ENCODE measurements around the gene OCA2. TPM values are rescaled to one million over a fixed set of nuclear protein-coding genes. Genes with fewer than 3 reads are reported as not detected.

OCA2 gene
- total RNA-seq, 1 donor from 2014 or later: 1.2 TPM

DNA sequence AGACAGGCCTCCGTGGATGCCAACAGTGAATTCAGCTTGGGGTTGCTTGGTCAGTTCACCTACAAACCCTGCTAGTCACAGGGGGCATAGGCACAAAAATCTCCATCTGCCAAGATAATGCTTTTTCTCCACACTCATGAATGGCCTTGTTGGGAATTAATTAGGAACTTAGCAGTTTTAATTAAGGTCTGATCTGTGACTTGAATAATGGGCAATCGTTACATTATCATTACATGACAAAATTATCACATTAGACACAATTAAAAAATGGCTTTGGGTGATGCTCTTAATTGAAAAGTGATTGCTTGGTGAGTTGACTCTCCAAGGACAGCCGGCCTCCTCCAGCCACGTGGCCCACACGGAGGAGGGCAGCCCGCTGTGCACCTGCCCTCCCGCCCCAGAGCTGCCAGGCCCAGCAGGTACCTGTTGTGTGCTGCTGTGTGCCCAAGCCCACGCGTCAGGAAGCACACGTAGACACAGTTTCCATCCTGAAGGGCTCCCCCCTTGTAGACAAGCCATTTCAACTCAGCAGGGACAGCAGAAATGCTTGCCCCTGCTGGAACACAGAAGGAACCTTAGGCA lies 274.2 kb downstream of the OCA2 start:
- H3K27me3 Mint-ChIP-seq (ENCODE audit: unreplicated experiment): no peaks in the 10 kb centered on the region
- DNase-seq (ENCODE audit: extremely low spot score, unreplicated experiment): no peak
- no peak overlapping the region for H3K4me3 Mint-ChIP-seq (ENCODE audit: unreplicated experiment)
- no peaks in the 10 kb centered on the region for H3K9me3 Mint-ChIP-seq (ENCODE audit: unreplicated experiment)
- peaks cover 21% of the 10 kb centered on the region for H3K4me1 Mint-ChIP-seq (ENCODE audit: unreplicated experiment)
- no peak overlapping the region for H3K27ac Mint-ChIP-seq (ENCODE audit: unreplicated experiment)
- H3K36me3 Mint-ChIP-seq (ENCODE audit: unreplicated experiment): no peaks in the 10 kb centered on the region
- TF ChIP-seq CTCF (IDR thresholded peaks at IDR 0.05): no peak

DNA sequence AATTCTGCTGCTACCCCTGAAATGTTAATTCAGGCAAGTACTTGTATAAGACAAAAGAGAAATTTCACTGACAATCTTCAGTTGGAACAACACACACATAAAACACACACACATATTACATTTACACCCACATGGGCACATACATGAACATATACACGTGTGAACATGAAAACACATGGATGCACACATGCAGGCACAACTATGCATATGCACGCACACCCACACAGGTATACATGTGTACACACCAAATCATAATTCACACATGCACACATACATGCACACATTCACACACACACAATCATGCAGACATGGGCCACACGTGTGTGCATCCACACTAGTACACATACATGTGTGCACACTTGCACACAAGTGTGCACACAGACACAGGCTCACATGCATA lies 277.8 kb downstream of the OCA2 start:
- Mint-ChIP-seq H3K9me3 (ENCODE audit: unreplicated experiment) (peaks cover 15% of the 10 kb centered on the region), H3K4me3 (ENCODE audit: unreplicated experiment) (no peak overlapping the region)

DNA sequence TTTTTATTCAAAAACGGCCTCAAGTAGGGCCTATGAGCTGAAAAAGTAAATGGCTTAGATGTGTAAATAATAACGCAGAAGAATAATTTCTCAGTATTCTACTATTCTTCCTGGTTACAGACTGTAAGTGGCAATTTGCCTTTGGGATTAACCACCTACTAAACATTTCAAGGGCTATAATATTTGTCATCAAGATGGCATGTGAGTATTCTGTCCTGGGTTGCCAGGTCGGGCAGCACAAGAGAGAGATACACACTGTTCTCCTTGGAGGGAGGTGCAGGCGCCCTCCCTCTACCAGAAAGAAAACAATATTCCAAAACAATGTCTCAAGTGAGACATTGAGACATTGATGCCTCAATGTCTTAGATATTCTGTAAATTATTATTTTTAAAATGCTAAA lies 278.4 kb downstream of the OCA2 start:
- H3K4me1 Mint-ChIP-seq (ENCODE audit: unreplicated experiment): peaks cover 10% of the 10 kb centered on the region
- DNase-seq (ENCODE audit: extremely low spot score, unreplicated experiment): no peak
- TF ChIP-seq CTCF (IDR thresholded peaks at IDR 0.05): no peak

More for the DNA sequence above, 277.8 kb downstream of the OCA2 start:
- Mint-ChIP-seq H3K27me3 (ENCODE audit: unreplicated experiment) (no peaks in the 10 kb centered on the region), H3K27ac (ENCODE audit: unreplicated experiment) (no peak overlapping the region), H3K36me3 (ENCODE audit: unreplicated experiment) (no peaks in the 10 kb centered on the region), H3K4me1 (ENCODE audit: unreplicated experiment) (peaks cover 10% of the 10 kb centered on the region)
- DNase-seq (ENCODE audit: extremely low spot score, unreplicated experiment): no peak
- TF ChIP-seq CTCF (IDR thresholded peaks at IDR 0.05): no peak

DNA sequence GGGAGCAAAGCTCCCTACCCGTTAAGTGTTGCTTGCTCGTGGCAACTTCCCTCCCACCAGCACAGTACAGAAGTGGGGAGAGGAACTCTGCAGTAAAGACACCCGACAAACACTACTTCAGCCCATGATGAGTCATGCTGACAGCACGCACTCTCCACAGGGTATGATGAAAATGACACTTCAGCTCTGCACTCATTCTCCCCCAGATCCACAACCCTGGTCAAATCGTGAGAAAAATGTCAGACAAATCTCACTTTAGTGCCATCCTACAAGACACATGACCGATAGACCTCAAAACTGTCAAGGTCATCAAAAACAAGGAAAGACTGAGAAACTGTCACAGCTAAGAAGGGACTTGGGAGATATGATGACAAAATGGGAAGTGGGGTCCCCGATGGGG lies 278.9 kb downstream of the OCA2 start:
- no peak overlapping the region for H3K27ac Mint-ChIP-seq (ENCODE audit: unreplicated experiment)
- TF ChIP-seq CTCF (IDR thresholded peaks at IDR 0.05): no peak
- peaks cover 16% of the 10 kb centered on the region for H3K9me3 Mint-ChIP-seq (ENCODE audit: unreplicated experiment)
- H3K4me3 Mint-ChIP-seq (ENCODE audit: unreplicated experiment): no peak overlapping the region
- H3K27me3 Mint-ChIP-seq (ENCODE audit: unreplicated experiment): no peaks in the 10 kb centered on the region
- DNase-seq (ENCODE audit: extremely low spot score, unreplicated experiment): no peak
- H3K4me1 Mint-ChIP-seq (ENCODE audit: unreplicated experiment): peaks cover 10% of the 10 kb centered on the region
- no peaks in the 10 kb centered on the region for H3K36me3 Mint-ChIP-seq (ENCODE audit: unreplicated experiment)

More for the DNA sequence above, 278.4 kb downstream of the OCA2 start:
- Mint-ChIP-seq H3K27ac (ENCODE audit: unreplicated experiment) (no peak overlapping the region), H3K9me3 (ENCODE audit: unreplicated experiment) (peaks cover 16% of the 10 kb centered on the region), H3K27me3 (ENCODE audit: unreplicated experiment) (no peaks in the 10 kb centered on the region), H3K36me3 (ENCODE audit: unreplicated experiment) (no peaks in the 10 kb centered on the region), H3K4me3 (ENCODE audit: unreplicated experiment) (no peak overlapping the region)

- H3K27me3 Mint-ChIP-seq (ENCODE audit: unreplicated experiment): no peaks in the 10 kb centered on the region
Measured at GRCh38 chr15:27817258-27817657, 281.9 kb downstream of the OCA2 start.

More at GRCh38 chr15:27817258-27817657, 281.9 kb downstream of the OCA2 start:
- no peak for TF ChIP-seq CTCF (IDR thresholded peaks at IDR 0.05)
- H3K9me3 Mint-ChIP-seq (ENCODE audit: unreplicated experiment): peaks cover 16% of the 10 kb centered on the region
- H3K4me3 Mint-ChIP-seq (ENCODE audit: unreplicated experiment): no peak overlapping the region
- H3K4me1 Mint-ChIP-seq (ENCODE audit: unreplicated experiment): peaks cover 10% of the 10 kb centered on the region
- no peak overlapping the region for H3K27ac Mint-ChIP-seq (ENCODE audit: unreplicated experiment)
- no peaks in the 10 kb centered on the region for H3K36me3 Mint-ChIP-seq (ENCODE audit: unreplicated experiment)
- DNase-seq (ENCODE audit: extremely low spot score, unreplicated experiment): no peak
